SU-DHL-6 (cell line): ENCODE results near the gene PRXL2B.

Experiments
- EZH2phosphoT487 ChIP-seq: fragments of 200-600 bp; sonication (generic), shearing (Covaris generic); conservative IDR thresholded peaks from 2 replicates; pipeline ENCODE4 v1.6.1; 2018; ENCODE audit warnings: mild to moderate bottlenecking, antibody characterized with exemption, low read length, moderate library complexity, mixed read lengths
- TF ChIP-seq, protein P1 (sequence below): fragments of 200-600 bp; sonication (generic); IDR thresholded peaks from one replicate; pipeline ENCODE4 v1.5.1; 2017; ENCODE audit warnings: antibody characterized with exemption, mild to moderate bottlenecking, low read length, moderate library complexity; ENCODE audit not compliant: insufficient read depth, poor library complexity, severe bottlenecking

DNA sequence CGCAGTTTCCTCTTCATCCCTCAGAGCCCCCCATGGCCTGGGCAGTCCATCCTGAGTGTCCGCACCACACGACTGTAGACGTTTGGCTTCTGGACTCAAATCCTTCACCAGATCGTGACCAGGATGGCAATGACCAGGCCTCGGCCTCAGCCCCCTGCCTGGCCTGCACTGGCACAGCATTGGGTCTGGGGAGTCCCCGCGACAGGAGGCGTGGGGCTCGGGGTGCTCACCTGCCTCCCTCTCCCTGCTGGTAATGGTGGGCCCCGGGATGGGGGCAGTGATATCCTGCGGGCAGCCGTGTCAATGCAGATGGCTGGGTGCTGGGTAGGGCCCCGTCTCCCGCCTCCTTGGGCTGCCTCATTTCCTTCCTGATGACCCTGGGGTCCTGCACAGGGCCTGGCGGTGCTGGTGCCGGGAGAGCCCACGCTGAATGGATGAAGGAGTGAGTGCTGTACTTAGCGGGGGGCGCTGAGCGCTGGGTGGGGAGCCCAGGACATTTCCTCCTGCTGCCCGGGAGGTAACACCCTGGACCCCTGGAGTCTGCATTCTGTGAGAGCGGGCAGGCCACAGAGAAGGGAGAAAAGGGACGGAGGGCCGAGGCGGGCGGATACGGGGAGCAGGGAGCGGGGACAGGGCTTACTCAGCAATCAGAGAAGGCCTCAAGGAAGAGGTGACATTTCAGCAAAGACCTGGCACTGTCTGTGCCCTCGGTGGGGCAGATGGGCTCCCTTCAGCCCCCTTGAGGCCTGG, 32.5 kb upstream of the PRXL2B start:
- TF ChIP-seq, protein P1, sequence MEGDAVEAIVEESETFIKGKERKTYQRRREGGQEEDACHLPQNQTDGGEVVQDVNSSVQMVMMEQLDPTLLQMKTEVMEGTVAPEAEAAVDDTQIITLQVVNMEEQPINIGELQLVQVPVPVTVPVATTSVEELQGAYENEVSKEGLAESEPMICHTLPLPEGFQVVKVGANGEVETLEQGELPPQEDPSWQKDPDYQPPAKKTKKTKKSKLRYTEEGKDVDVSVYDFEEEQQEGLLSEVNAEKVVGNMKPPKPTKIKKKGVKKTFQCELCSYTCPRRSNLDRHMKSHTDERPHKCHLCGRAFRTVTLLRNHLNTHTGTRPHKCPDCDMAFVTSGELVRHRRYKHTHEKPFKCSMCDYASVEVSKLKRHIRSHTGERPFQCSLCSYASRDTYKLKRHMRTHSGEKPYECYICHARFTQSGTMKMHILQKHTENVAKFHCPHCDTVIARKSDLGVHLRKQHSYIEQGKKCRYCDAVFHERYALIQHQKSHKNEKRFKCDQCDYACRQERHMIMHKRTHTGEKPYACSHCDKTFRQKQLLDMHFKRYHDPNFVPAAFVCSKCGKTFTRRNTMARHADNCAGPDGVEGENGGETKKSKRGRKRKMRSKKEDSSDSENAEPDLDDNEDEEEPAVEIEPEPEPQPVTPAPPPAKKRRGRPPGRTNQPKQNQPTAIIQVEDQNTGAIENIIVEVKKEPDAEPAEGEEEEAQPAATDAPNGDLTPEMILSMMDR, result no peak
- TF ChIP-seq EZH2phosphoT487, result no peak
